Heart left ventricle (tissue), 13 donors: ENCODE measurements around the gene SEMA4D.

Experiments used
- CTCF ChIP-seq, 12 donors: fragments of 200-600 bp; sonication (generic) in 4 of 12; IDR thresholded peaks; one replicate each; pipeline versions ENCODE4 v1.5.0 to v1.8.0; 2018 to 2022; ENCODE audit warnings: antibody characterized with exemption in 12 of 12, mild to moderate bottlenecking in 5 of 12
- POLR2A ChIP-seq, 2 donors: fragments of 450-650 bp; IDR thresholded peaks; one replicate each; pipeline ENCODE4 v1.6.1; 2017; ENCODE audit warnings: antibody characterized with exemption in 2 of 2, mild to moderate bottlenecking in 2 of 2, moderate library complexity in 2 of 2
- donor health status: ischemic (EF 13 %, LVEDD 7.1; RV severe dilation, severe dysfunction).
- donor health status: DM: no; HTN: yes; CAD: no.
- donor health status: DM: no; HTN: no; CAD: no.
- donor health status: ischemic (EF 25% LVEDD 6.9; RV normal size, moderate dysfunction).
- donor health status: ischemic (EF 25% LVEDD 5.7; RV mildly dilated, moderate dysfunction).
- donor health status: ischemic (EF 35%, LVEDD 5.7; RV mildly dilated, moderate dysfunction).
- donor health status: nonischemic (EF 11% LVEDD 7.7; RV severe dilation, severe dysfunction).
- donor health status: DM: yes; HTN: yes; CAD: no.
- donor health status: PGD.
- donor health status: ischemic (EF 29% LVEDD 5.4; RV normal size, mild dysfunction).
- donor health status: nonischemic (EF 23%, LVEDD 6.1; RV moderate dilation, normal function).

GRCh38 chr9:89501311-89501898 is 3.5 kb upstream of the SEMA4D start:
- TF ChIP-seq CTCF (IDR thresholded peaks at IDR 0.05) (no peak), POLR2A (IDR thresholded peaks at IDR 0.05) (no peak)
